Tibial nerve (tissue), 4 donors: ENCODE data around the gene SPTBN4. TPM values are rescaled to one million over a fixed set of nuclear protein-coding genes. Genes with fewer than 3 reads are reported as not detected.

Experiments used
- DNase-seq, 2 donors: peaks; one replicate each; pipeline ENCODE4 v3.0.0-alpha.2; 2019; ENCODE audit warnings: low spot score in 2 of 2
- H3K27ac ChIP-seq, 4 donors: fragments of 200-600 bp; sonication (generic) in 3 of 4; one replicate each; pipeline ENCODE4 v1.5.1; 2017 to 2019; ENCODE audit warnings: mild to moderate bottlenecking in 1 of 4
- H3K27me3 ChIP-seq, 2 donors: fragments of 200-600 bp; sonication (generic) in 1 of 2; one replicate each; pipeline versions ENCODE4 v1.5.1 to v1.6.0; 2017 to 2019
- H3K36me3 ChIP-seq, 3 donors: fragments of 200-600 bp; sonication (generic); one replicate each; pipeline ENCODE4 v1.5.1; 2018 to 2019
- H3K4me1 ChIP-seq, 4 donors: fragments of 200-600 bp; sonication (generic) in 3 of 4; one replicate each; pipeline ENCODE4 v1.5.1; 2017 to 2019
- H3K4me3 ChIP-seq, 4 donors: fragments of 200-600 bp; sonication (generic) in 3 of 4; one replicate each; pipeline ENCODE4 v1.5.1; 2017 to 2019; ENCODE audit warnings: mild to moderate bottlenecking in 1 of 4, moderate library complexity in 1 of 4
- H3K9me3 ChIP-seq, 4 donors: fragments of 200-600 bp; sonication (generic) in 3 of 4; one replicate each; pipeline ENCODE4 v1.5.1; 2017 to 2019
- CTCF ChIP-seq, 5 experiments: fragments of 200-600 bp in 3 of 5; fragments of 450-650 bp in 2 of 5; sonication (generic) in 3 of 5; IDR thresholded peaks; one replicate each; pipeline ENCODE4 v1.5.1; 2016 to 2019; ENCODE audit warnings: antibody characterized with exemption in 5 of 5, mild to moderate bottlenecking in 3 of 5, moderate library complexity in 2 of 5
- EP300 ChIP-seq, 2 donors: sonication (generic); formaldehyde crosslinking; IDR thresholded peaks; one replicate each; pipeline ENCODE4 v1.6.1; 2017; ENCODE audit warnings: antibody characterized with exemption in 2 of 2, mild to moderate bottlenecking in 1 of 2
- POLR2A ChIP-seq, 2 donors: fragments of 450-650 bp; IDR thresholded peaks; one replicate each; pipeline ENCODE4 v1.6.1; 2017; ENCODE audit warnings: antibody characterized with exemption in 2 of 2, mild to moderate bottlenecking in 2 of 2, moderate library complexity in 2 of 2
- WGBS, 2 donors: methylation state at CpG; one replicate each; pipeline ENCODE4 v1.1.5; 2018; 5-methylcytosine and 5-hydroxymethylcytosine counted together
- total RNA-seq, 4 donors: library from RNA; depleted of rRNA; stranded (reverse); fragments of >200 nt; gene quantifications; one replicate each; pipeline ENCODE4 v1.1.0, GENCODE V29; 2016

The SPTBN4 gene
- total RNA-seq, 4 donors from 2014 or later, result 14.9 to 24.0 (median 19.7) TPM

GRCh38 chr19:40512473-40513344 lies 45.9 kb downstream of the SPTBN4 start:
- Histone ChIP-seq H3K9me3 (no peaks in the 10 kb centered on the region), H3K27ac (no peak overlapping the region), H3K4me3 (peak overlapping the region in 1 of 4 donors; percentile 29), H3K27me3 (peaks cover 0 to 32% of the 10 kb centered on the region in 2 donors), H3K36me3 (peaks cover 0 to 20% (median 0%) of the 10 kb centered on the region in 3 donors), H3K4me1 (peaks cover 0 to 12% (median 0%) of the 10 kb centered on the region in 4 donors)
- TF ChIP-seq POLR2A (IDR thresholded peaks at IDR 0.05) (no peak), CTCF (IDR thresholded peaks at IDR 0.05) (no peak), EP300 (IDR thresholded peaks at IDR 0.05) (no peak)
- 6 to 8% methylated on average over 42 to 50 of the region's 105 CpGs for WGBS, 2 donors
- DNase-seq, result no peak

- DNase-seq, result no peak
- Histone ChIP-seq H3K36me3 (peaks cover 0 to 18% (median 0%) of the 10 kb centered on the region in 3 donors), H3K27ac (no peak overlapping the region), H3K9me3 (no peaks in the 10 kb centered on the region), H3K4me3 (no peak overlapping the region), H3K27me3 (peaks cover 0 to 32% of the 10 kb centered on the region in 2 donors), H3K4me1 (peaks cover 0 to 12% (median 0%) of the 10 kb centered on the region in 4 donors)
- no peak for TF ChIP-seq POLR2A (IDR thresholded peaks at IDR 0.05)
- TF ChIP-seq EP300 (IDR thresholded peaks at IDR 0.05), result no peak
- TF ChIP-seq CTCF (IDR thresholded peaks at IDR 0.05), result no peak
- WGBS, 2 donors, result 66 to 85% methylated on average over 12 to 16 of the region's 27 CpGs
These were observed 46.5 kb downstream of the SPTBN4 start for GRCh38 chr19:40513345-40513678.

GRCh38 chr19:40513741-40514315 lies 47.0 kb downstream of the SPTBN4 start:
- Histone ChIP-seq H3K27me3 (peaks cover 0 to 32% of the 10 kb centered on the region in 2 donors), H3K9me3 (no peaks in the 10 kb centered on the region), H3K4me3 (no peak overlapping the region), H3K4me1 (peaks cover 0 to 12% (median 0%) of the 10 kb centered on the region in 4 donors), H3K27ac (no peak overlapping the region), H3K36me3 (peaks cover 0 to 18% (median 0%) of the 10 kb centered on the region in 3 donors)
- no peak for TF ChIP-seq EP300 (IDR thresholded peaks at IDR 0.05)
- TF ChIP-seq CTCF (IDR thresholded peaks at IDR 0.05), result no peak
- no peak for DNase-seq
- WGBS, 2 donors, result 79% methylated on average over 4 of the region's 4 CpGs

- peaks cover 0 to 18% (median 0%) of the 10 kb centered on the region in 4 donors for H3K4me1 ChIP-seq
- no peaks in the 10 kb centered on the region for H3K9me3 ChIP-seq
- 86 to 89% methylated on average over 9 of the region's 9 CpGs for WGBS, 2 donors
- no peak for TF ChIP-seq POLR2A (IDR thresholded peaks at IDR 0.05)
- no peak for TF ChIP-seq CTCF (IDR thresholded peaks at IDR 0.05)
- TF ChIP-seq EP300 (IDR thresholded peaks at IDR 0.05), result no peak
- no peak overlapping the region for H3K4me3 ChIP-seq
- DNase-seq, result no peak
- H3K27me3 ChIP-seq, result peaks cover 0 to 34% of the 10 kb centered on the region in 2 donors
- H3K36me3 ChIP-seq, result peaks cover 0 to 10% (median 0%) of the 10 kb centered on the region in 3 donors
- no peak overlapping the region for H3K27ac ChIP-seq
These were observed 50.4 kb downstream of the SPTBN4 start for GRCh38 chr19:40517248-40517647.
